OCI-LY3 (cell line): Measurements from ENCODE around the gene CD300LB.

Experiments
- H2AFZ ChIP-seq: fragments of 200-600, 300-600 bp; shearing (Covaris generic); 2 replicates; pipeline ENCODE4 v1.6.0; 2014; ENCODE audit warnings: antibody characterized with exemption, low read depth, low read length
- H3K27ac ChIP-seq: fragments of 200-600, 300-600 bp; sonication (generic); 2 replicates; pipeline ENCODE4 v1.5.1; 2014; ENCODE audit warnings: mild to moderate bottlenecking, low read length, moderate library complexity, mixed read lengths
- H3K27me3 ChIP-seq: fragments of 200-600, 300-600 bp; sonication (generic); 2 replicates; pipeline ENCODE4 v1.6.1; 2014; ENCODE audit warnings: low read depth, low read length, mixed read lengths
- H3K36me3 ChIP-seq: fragments of 200-600, 300-600 bp; sonication (generic); replicated peaks from 2 replicates; pipeline ENCODE3; 2014; ENCODE audit warnings: low read depth, low read length, mixed read lengths
- H3K4me1 ChIP-seq: fragments of 300-600, 200-600 bp; sonication (generic); 2 replicates; pipeline ENCODE4 v1.6.1; 2014; ENCODE audit warnings: low read length, mixed read lengths
- H3K4me2 ChIP-seq: fragments of 200-600, 300-600 bp; sonication (generic); 2 replicates; pipeline ENCODE4 v1.6.1; 2014; ENCODE audit warnings: low read length, mixed read lengths
- H3K4me3 ChIP-seq: fragments of 300-600, 200-600 bp; sonication (generic); 2 replicates; pipeline ENCODE4 v1.5.1; 2014; ENCODE audit warnings: antibody characterized with exemption, mild to moderate bottlenecking, low read length, moderate library complexity
- H3K79me2 ChIP-seq: fragments of 300-600, 200-600 bp; shearing (Covaris generic); 2 replicates; pipeline ENCODE4 v1.6.1; 2014; ENCODE audit warnings: mild to moderate bottlenecking, low read length, mixed read lengths
- H3K9ac ChIP-seq: fragments of 300-600, 200-600 bp; shearing (Covaris generic); 2 replicates; pipeline ENCODE4 v1.6.0; 2014; ENCODE audit warnings: mild to moderate bottlenecking, low read length, moderate library complexity
- H3K9me3 ChIP-seq: fragments of 200-600, 300-600 bp; shearing (Covaris generic); 2 replicates; pipeline ENCODE4 v1.6.1; 2014; ENCODE audit warnings: low read length, mixed read lengths; ENCODE audit not compliant: insufficient read depth
- H4K20me1 ChIP-seq: fragments of 200-600, 300-600 bp; sonication (generic); 2 replicates; pipeline ENCODE4 v1.6.1; 2016; ENCODE audit warnings: low read length, mixed read lengths; ENCODE audit not compliant: insufficient read depth
- CTCF ChIP-seq: fragments of 200-600, 300-600 bp; sonication (generic); IDR thresholded peaks from 2 replicates; pipeline ENCODE4 v1.5.1; 2014; ENCODE audit warnings: antibody characterized with exemption, low read length, low read depth
- EZH2phosphoT487 ChIP-seq: fragments of 200-600 bp; shearing (Covaris generic); IDR thresholded peaks from 2 replicates; pipeline ENCODE4 v1.6.1; 2018; ENCODE audit warnings: antibody characterized with exemption, mixed run types, low read depth

Gene CD300LB

GRCh38 chr17:74473294-74473693 is 58.0 kb downstream of the CD300LB start:
- no peak for TF ChIP-seq CTCF
- TF ChIP-seq EZH2phosphoT487: no peak
- H3K4me2 ChIP-seq: no peak overlapping the region
- H3K27me3 ChIP-seq: peaks cover 8% of the 10 kb centered on the region; the same call in 1 of the 2 replicates
- no peak overlapping the region for H3K27ac ChIP-seq
- no peaks in the 10 kb centered on the region for H3K79me2 ChIP-seq
- peaks cover 11% of the 10 kb centered on the region; the same call in 1 of the 2 replicates for H3K9me3 ChIP-seq
- H2AFZ ChIP-seq: no peak overlapping the region
- H3K36me3 ChIP-seq: no peaks in the 10 kb centered on the region
- no peak overlapping the region for H3K9ac ChIP-seq
- H3K4me1 ChIP-seq: peaks cover under 1% of the 10 kb centered on the region; the same call in 1 of the 2 replicates
- no peaks in the 10 kb centered on the region for H4K20me1 ChIP-seq
- H3K4me3 ChIP-seq: no peak overlapping the region

DNA sequence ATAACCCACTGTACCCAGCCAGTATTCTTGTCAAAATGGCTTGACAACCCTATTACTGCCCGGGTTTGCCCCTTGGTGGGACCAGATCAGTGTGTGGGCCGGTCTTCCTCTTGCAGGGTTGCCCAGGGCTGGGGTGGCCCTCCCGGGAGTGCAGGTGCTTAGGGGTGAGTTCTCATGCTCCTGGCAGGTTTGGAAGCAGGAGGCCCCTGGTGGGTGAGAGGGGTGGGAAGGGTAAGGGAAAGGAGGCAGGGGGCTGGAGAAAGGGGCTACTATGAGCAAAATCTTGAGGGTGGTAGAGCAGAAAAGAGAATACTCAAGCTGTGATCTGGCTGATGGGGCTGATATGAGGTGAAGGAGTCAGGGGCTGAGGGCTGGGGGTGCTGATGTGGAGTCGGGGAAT is 58.4 kb downstream of the CD300LB start:
- H3K4me1 ChIP-seq: peaks cover 3% of the 10 kb centered on the region; the same call in 1 of the 2 replicates
- TF ChIP-seq EZH2phosphoT487 (no peak), CTCF (no peak)
- H3K9ac ChIP-seq: no peak overlapping the region
- no peak overlapping the region for H3K27ac ChIP-seq
- H2AFZ ChIP-seq: no peak overlapping the region
- peaks cover 11% of the 10 kb centered on the region; the same call in 1 of the 2 replicates for H3K9me3 ChIP-seq
- H3K79me2 ChIP-seq: no peaks in the 10 kb centered on the region
- H3K4me3 ChIP-seq: no peak overlapping the region
- H4K20me1 ChIP-seq: no peaks in the 10 kb centered on the region
- H3K36me3 ChIP-seq: no peaks in the 10 kb centered on the region
- H3K4me2 ChIP-seq: no peak overlapping the region
- peaks cover 7% of the 10 kb centered on the region; the same call in 1 of the 2 replicates for H3K27me3 ChIP-seq

- H2AFZ ChIP-seq: no peak overlapping the region
- H3K9me3 ChIP-seq: peaks cover 11% of the 10 kb centered on the region; the same call in 1 of the 2 replicates
- H3K4me2 ChIP-seq: no peak overlapping the region
- peaks cover 7% of the 10 kb centered on the region; the same call in 1 of the 2 replicates for H3K27me3 ChIP-seq
- no peaks in the 10 kb centered on the region for H3K36me3 ChIP-seq
- no peak overlapping the region for H3K27ac ChIP-seq
- no peak for TF ChIP-seq CTCF
- no peak overlapping the region for H3K4me3 ChIP-seq
- no peaks in the 10 kb centered on the region for H3K79me2 ChIP-seq
- peaks cover 12% of the 10 kb centered on the region for H3K4me1 ChIP-seq
- H3K9ac ChIP-seq: no peak overlapping the region
- no peaks in the 10 kb centered on the region for H4K20me1 ChIP-seq
These were observed 59.9 kb downstream of the CD300LB start for GRCh38 chr17:74471341-74471740.
